ENCODE results near the gene GCSH.

GCSH gene

GRCh38 chr16:81070979-81071378 is 25.2 kb downstream of the GCSH start:
- in situ Hi-C loops (cut with HindIII; ENCODE audit: low sequenced_read_pairs) = no loop called here
- no peak overlapping the region for H3K4me3 ChIP-seq (ENCODE audit: low read depth, low read length)
- TF ChIP-seq, protein P1, sequence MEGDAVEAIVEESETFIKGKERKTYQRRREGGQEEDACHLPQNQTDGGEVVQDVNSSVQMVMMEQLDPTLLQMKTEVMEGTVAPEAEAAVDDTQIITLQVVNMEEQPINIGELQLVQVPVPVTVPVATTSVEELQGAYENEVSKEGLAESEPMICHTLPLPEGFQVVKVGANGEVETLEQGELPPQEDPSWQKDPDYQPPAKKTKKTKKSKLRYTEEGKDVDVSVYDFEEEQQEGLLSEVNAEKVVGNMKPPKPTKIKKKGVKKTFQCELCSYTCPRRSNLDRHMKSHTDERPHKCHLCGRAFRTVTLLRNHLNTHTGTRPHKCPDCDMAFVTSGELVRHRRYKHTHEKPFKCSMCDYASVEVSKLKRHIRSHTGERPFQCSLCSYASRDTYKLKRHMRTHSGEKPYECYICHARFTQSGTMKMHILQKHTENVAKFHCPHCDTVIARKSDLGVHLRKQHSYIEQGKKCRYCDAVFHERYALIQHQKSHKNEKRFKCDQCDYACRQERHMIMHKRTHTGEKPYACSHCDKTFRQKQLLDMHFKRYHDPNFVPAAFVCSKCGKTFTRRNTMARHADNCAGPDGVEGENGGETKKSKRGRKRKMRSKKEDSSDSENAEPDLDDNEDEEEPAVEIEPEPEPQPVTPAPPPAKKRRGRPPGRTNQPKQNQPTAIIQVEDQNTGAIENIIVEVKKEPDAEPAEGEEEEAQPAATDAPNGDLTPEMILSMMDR (IDR thresholded peaks at IDR 0.05; ENCODE audit: low read depth, low read length, missing control alignments) = no peak
- DNase-seq (ENCODE audit: low read depth) = no peak

DNA sequence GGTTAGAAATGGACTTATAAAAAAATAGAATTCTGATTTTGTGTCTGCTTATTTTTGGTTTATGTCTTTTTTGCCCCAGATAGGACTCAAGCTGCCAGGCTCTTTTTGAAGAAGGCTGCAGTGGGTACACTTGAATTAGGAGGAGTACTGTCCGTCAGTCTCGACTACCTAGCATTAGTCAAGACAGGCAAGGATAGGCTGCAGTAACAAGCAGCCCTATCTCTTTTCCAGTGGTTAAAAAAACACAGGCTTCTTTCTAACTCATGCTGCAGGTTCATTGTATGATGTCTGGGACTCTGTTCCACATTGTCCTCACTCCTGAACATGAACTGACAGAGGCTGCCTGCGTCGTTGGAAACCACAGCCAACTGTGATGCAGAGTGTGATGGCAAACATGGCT is 27.1 kb downstream of the GCSH start:
- TF ChIP-seq, protein P1 (IDR thresholded peaks at IDR 0.05; ENCODE audit: low read depth, low read length, missing control alignments) = no peak
- DNase-seq (ENCODE audit: low read depth) = no peak
- no peak overlapping the region for H3K4me3 ChIP-seq (ENCODE audit: low read depth, low read length)
- in situ Hi-C loops (cut with HindIII; ENCODE audit: low sequenced_read_pairs) = no loop called here

DNA sequence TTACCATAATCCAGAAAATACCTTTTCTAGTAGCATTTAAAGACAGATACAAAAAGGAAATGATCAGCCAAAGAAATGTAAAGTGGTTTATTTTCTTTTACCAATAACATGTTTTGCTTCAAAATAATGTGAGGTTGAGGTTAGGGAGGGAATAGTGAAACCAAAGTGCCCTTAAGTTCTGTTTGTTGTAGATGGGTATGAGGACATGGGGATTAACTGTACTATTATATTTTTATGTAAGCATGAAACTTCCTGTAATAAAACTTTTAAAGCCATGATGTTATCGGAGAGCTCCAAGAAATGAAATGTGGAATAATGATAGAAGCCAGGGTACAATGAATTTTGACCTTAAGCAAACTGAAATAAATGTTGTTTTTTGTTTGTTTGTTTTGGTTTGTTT is 29.0 kb downstream of the GCSH start:
- H3K4me3 ChIP-seq (ENCODE audit: low read depth, low read length) = no peak overlapping the region
- in situ Hi-C loops (cut with HindIII; ENCODE audit: low sequenced_read_pairs) = no loop called here
- DNase-seq (ENCODE audit: low read depth) = no peak
- TF ChIP-seq, protein P1 (IDR thresholded peaks at IDR 0.05; ENCODE audit: low read depth, low read length, missing control alignments) = no peak

GRCh38 chr16:81066681-81067080 is 29.5 kb downstream of the GCSH start:
- in situ Hi-C loops (cut with HindIII; ENCODE audit: low sequenced_read_pairs) = no loop called here

DNA sequence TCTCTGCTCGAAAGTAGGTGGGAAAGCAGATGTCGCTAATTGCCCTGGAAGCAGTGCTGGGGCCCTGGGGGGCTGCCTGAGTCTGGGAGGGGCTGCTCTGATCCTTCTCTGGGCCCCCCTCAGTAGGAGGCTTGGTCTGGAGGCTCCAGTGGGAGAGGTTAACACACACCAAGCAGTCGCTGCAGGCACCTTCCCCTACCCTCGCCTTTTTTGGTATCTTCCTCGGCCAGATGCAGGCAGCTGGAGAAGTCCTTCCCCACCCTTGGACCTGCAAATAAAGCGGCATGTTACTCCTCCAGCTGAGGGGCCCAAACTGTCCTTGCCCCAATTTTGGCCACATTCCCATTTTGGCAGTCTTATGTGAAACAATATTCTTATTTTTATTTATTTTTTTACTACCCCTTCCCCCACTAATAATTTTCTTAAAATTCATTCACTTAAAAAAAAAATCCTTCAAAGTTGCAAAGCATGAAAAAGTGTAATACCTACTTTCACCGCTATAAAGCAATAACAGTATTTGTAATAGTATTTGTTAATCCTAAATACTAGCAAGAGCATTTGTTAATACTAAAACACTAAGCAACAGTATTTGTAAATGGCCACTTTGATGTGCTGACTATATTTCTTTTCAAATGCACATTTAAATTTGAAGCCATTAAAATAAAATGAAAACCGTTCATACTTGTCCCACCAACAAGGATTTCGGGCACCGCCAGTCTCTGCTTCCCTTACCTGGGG is 34.2 kb downstream of the GCSH start:
- no peak for DNase-seq (ENCODE audit: low read depth)
- TF ChIP-seq, protein P1 (IDR thresholded peaks at IDR 0.05; ENCODE audit: low read depth, low read length, missing control alignments) = no peak
- in situ Hi-C loops (cut with HindIII; ENCODE audit: low sequenced_read_pairs) = no loop called here
- no peak overlapping the region for H3K4me3 ChIP-seq (ENCODE audit: low read depth, low read length)

More at GRCh38 chr16:81066681-81067080, 29.5 kb downstream of the GCSH start:
- H3K4me3 ChIP-seq (ENCODE audit: low read depth, low read length) = no peak overlapping the region
- DNase-seq (ENCODE audit: low read depth) = no peak
- TF ChIP-seq, protein P1 (IDR thresholded peaks at IDR 0.05; ENCODE audit: low read depth, low read length, missing control alignments) = no peak

GRCh38 chr16:81061307-81061640 is 34.9 kb downstream of the GCSH start:
- TF ChIP-seq, protein P1 (IDR thresholded peaks at IDR 0.05; ENCODE audit: low read depth, low read length, missing control alignments) = no peak
- no peak overlapping the region for H3K4me3 ChIP-seq (ENCODE audit: low read depth, low read length)
- DNase-seq (ENCODE audit: low read depth) = no peak
- in situ Hi-C loops (cut with HindIII; ENCODE audit: low sequenced_read_pairs) = no loop called here
